PC-9 (cell line): ENCODE data around the gene MYH14.

Experiments used
- EZH2 ChIP-seq: fragments of 200-600 bp; sonication (generic); IDR thresholded peaks from 2 replicates; pipeline ENCODE4 v1.8.0; 2017; ENCODE audit warnings: antibody characterized with exemption, low read depth
- TF ChIP-seq, protein P1 (sequence below): fragments of 200-600 bp; sonication (generic); conservative IDR thresholded peaks from 2 replicates; pipeline ENCODE4 v1.6.1; 2017; ENCODE audit warnings: mixed run types, antibody characterized with exemption, mild to moderate bottlenecking, moderate library complexity

DNA sequence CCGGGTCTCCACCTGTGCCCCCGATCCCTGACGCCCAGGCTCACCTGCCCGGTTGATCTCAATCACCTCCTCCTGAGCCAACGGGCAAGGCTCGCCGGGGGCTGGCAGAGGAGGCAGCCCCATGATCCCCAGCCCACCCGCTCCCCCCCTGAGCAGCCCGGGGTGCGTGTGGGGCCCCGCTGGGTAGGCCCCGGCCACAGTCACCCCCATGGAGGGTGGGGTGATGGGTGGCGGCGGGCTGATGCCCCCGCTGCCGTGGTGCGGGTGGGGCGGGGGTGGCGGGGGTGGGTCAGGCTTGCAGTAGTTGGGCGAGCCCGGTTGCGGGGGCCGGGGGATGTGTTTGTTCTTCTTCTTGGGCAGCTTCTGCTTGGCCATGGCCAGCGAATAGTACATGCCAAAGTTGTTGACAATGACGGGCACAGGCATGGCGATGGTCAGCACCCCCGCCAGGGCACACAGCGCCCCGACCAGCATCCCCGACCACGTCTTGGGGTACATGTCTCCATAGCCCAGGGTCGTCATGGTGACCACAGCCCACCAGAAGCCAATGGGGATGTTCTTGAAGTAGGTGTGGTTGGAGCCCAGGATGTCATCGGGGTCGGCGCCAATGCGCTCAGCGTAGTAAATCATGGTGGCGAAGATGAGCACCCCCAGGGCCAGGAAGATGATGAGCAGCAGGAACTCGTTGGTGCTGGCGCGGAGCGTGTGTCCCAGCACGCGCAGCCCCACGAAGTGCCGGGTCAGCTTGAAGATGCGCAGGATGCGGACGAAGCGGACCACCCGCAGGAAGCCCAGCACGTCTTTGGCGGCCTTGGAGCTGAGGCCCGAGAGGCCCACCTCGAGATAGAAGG lies 119.7 kb downstream of the MYH14 start:
- TF ChIP-seq, protein P1, sequence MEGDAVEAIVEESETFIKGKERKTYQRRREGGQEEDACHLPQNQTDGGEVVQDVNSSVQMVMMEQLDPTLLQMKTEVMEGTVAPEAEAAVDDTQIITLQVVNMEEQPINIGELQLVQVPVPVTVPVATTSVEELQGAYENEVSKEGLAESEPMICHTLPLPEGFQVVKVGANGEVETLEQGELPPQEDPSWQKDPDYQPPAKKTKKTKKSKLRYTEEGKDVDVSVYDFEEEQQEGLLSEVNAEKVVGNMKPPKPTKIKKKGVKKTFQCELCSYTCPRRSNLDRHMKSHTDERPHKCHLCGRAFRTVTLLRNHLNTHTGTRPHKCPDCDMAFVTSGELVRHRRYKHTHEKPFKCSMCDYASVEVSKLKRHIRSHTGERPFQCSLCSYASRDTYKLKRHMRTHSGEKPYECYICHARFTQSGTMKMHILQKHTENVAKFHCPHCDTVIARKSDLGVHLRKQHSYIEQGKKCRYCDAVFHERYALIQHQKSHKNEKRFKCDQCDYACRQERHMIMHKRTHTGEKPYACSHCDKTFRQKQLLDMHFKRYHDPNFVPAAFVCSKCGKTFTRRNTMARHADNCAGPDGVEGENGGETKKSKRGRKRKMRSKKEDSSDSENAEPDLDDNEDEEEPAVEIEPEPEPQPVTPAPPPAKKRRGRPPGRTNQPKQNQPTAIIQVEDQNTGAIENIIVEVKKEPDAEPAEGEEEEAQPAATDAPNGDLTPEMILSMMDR: no peak
- TF ChIP-seq EZH2: no peak
